Natural killer cell (primary cell): ENCODE data around the gene YJEFN3. TPM values are rescaled to one million over a fixed set of nuclear protein-coding genes. Genes with fewer than 3 reads are reported as not detected.

Experiments used
- ATAC-seq, 3 donors: fragments of 150-1000 bp in 2 of 3; fragments of 200-7000 bp in 1 of 3; cut with Tn5 transposase; 1 replicate in 1 of 3; 2 replicates in 2 of 3; pipeline ENCODE4 v1.10.0; 2021; ENCODE audit warnings: mild to moderate bottlenecking in 2 of 3, moderate library complexity in 2 of 3
- DNase-seq, 2 donors: peaks; one replicate each; pipeline versions ENCODE4 v3.0.0 to v3.0.0-alpha.2; 2013 to 2021; ENCODE audit warnings: mixed read lengths in 1 of 2
- H3K27ac ChIP-seq: one replicate; pipeline ENCODE4 v1.5.1; 2013; ENCODE audit warnings: mild to moderate bottlenecking, low read length
- H3K27me3 ChIP-seq: one replicate; pipeline ENCODE4 v1.6.1; 2013; ENCODE audit warnings: low read length; ENCODE audit not compliant: control insufficient read depth, insufficient read depth
- H3K36me3 ChIP-seq: one replicate; pipeline ENCODE4 v1.6.1; 2013; ENCODE audit warnings: low read length; ENCODE audit not compliant: control insufficient read depth, insufficient read depth
- H3K4me1 ChIP-seq: one replicate; pipeline ENCODE4 v1.6.1; 2013; ENCODE audit warnings: low read length; ENCODE audit not compliant: control insufficient read depth, insufficient read depth
- H3K4me3 ChIP-seq: one replicate; pipeline ENCODE4 v1.5.1; 2013; ENCODE audit warnings: low read length
- H3K9me3 ChIP-seq: one replicate; pipeline ENCODE4 v1.6.1; 2013; ENCODE audit warnings: low read length; ENCODE audit not compliant: control insufficient read depth, insufficient read depth
- H3K27ac Mint-ChIP-seq, 2 donors: one replicate each; pipeline ENCODE4 v1.8.0; 2022; ENCODE audit warnings: mild to moderate bottlenecking in 2 of 2, mixed read lengths in 2 of 2, moderate library complexity in 1 of 2
- H3K27me3 Mint-ChIP-seq, 2 donors: one replicate each; pipeline ENCODE4 v1.8.0; 2022; ENCODE audit warnings: low read depth in 2 of 2, mixed read lengths in 2 of 2
- H3K36me3 Mint-ChIP-seq: one replicate; pipeline ENCODE4 v1.8.0; 2022; ENCODE audit warnings: mixed read lengths
- H3K4me1 Mint-ChIP-seq, 2 donors: one replicate each; pipeline ENCODE4 v1.8.0; 2022; ENCODE audit warnings: mixed read lengths in 2 of 2
- H3K4me3 Mint-ChIP-seq: one replicate; pipeline ENCODE4 v1.8.0; 2022; ENCODE audit warnings: mild to moderate bottlenecking, moderate library complexity, mixed read lengths
- H3K9me3 Mint-ChIP-seq, 2 donors: one replicate each; pipeline ENCODE4 v1.8.0; 2022; ENCODE audit warnings: mixed read lengths in 2 of 2
- WGBS: methylation state at CpG from one replicate; pipeline ENCODE4 v1.1.7; 2013; ENCODE audit warnings: missing lambda C conversion rate; ENCODE audit not compliant: insufficient coverage; 5-methylcytosine and 5-hydroxymethylcytosine counted together
- intact Hi-C: fragments of 100-400 bp; cut with micrococcal nuclease; formaldehyde crosslinking; loops from one replicate; pipeline ENCODE4 v1.14.2; 2022
- total RNA-seq, 4 donors: library from RNA; stranded (reverse); fragments of 120-200 nt in 1 of 4; gene quantifications; one replicate each; pipeline versions ENCODE4 v1.2.3 to v1.2.4, GENCODE V29; 2013 to 2022
- TF ChIP-seq, protein P1 (sequence below): fragments of 200-600 bp; IDR thresholded peaks from one replicate; pipeline ENCODE4 v1.8.0; 2022; ENCODE audit warnings: antibody characterized with exemption

Gene YJEFN3
- total RNA-seq, 3 donors from 2014 or later (not counting 1 experiment from before 2014, with no cell fraction given): 4.0 to 6.0 (median 4.3) TPM

- Mint-ChIP-seq H3K4me1 (peaks cover 13 to 34% of the 10 kb centered on the region in 2 donors), H3K27me3 (peaks cover 0 to 14% of the 10 kb centered on the region in 2 donors), H3K4me3 (peak overlapping the region; percentile 60), H3K36me3 (no peaks in the 10 kb centered on the region), H3K27ac (no peak overlapping the region), H3K9me3 (no peaks in the 10 kb centered on the region)
- Histone ChIP-seq H3K4me3 (no peak overlapping the region), H3K9me3 (no peaks in the 10 kb centered on the region), H3K36me3 (no peaks in the 10 kb centered on the region), H3K27me3 (peaks cover 16% of the 10 kb centered on the region), H3K27ac (no peak overlapping the region), H3K4me1 (peaks cover 37% of the 10 kb centered on the region)
- DNase-seq: no peak
- ATAC-seq: no peak
- TF ChIP-seq, protein P1, sequence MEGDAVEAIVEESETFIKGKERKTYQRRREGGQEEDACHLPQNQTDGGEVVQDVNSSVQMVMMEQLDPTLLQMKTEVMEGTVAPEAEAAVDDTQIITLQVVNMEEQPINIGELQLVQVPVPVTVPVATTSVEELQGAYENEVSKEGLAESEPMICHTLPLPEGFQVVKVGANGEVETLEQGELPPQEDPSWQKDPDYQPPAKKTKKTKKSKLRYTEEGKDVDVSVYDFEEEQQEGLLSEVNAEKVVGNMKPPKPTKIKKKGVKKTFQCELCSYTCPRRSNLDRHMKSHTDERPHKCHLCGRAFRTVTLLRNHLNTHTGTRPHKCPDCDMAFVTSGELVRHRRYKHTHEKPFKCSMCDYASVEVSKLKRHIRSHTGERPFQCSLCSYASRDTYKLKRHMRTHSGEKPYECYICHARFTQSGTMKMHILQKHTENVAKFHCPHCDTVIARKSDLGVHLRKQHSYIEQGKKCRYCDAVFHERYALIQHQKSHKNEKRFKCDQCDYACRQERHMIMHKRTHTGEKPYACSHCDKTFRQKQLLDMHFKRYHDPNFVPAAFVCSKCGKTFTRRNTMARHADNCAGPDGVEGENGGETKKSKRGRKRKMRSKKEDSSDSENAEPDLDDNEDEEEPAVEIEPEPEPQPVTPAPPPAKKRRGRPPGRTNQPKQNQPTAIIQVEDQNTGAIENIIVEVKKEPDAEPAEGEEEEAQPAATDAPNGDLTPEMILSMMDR: no peak
- WGBS: 85% methylated on average over 16 of the region's 16 CpGs
- intact Hi-C loops: no loop called here
These were observed 12.9 kb downstream of the YJEFN3 start for GRCh38 chr19:19541616-19542015.

- H3K4me3 Mint-ChIP-seq: no peak overlapping the region
- no peaks in the 10 kb centered on the region for H3K9me3 Mint-ChIP-seq
- Histone ChIP-seq H3K4me1 (peaks cover 35% of the 10 kb centered on the region), H3K9me3 (no peaks in the 10 kb centered on the region), H3K4me3 (no peak overlapping the region), H3K27me3 (peaks cover 16% of the 10 kb centered on the region), H3K36me3 (no peaks in the 10 kb centered on the region), H3K27ac (no peak overlapping the region)
- no peaks in the 10 kb centered on the region for H3K36me3 Mint-ChIP-seq
- 69% methylated on average over 12 of the region's 12 CpGs for WGBS
- TF ChIP-seq, protein P1: no peak
- no peak for ATAC-seq
- DNase-seq: no peak
- H3K27ac Mint-ChIP-seq: no peak overlapping the region
- peaks cover 0 to 14% of the 10 kb centered on the region in 2 donors for H3K27me3 Mint-ChIP-seq
- intact Hi-C loops: no loop called here
- peaks cover 12 to 28% of the 10 kb centered on the region in 2 donors for H3K4me1 Mint-ChIP-seq
These were observed 13.8 kb downstream of the YJEFN3 start for GRCh38 chr19:19542507-19542906.

DNA sequence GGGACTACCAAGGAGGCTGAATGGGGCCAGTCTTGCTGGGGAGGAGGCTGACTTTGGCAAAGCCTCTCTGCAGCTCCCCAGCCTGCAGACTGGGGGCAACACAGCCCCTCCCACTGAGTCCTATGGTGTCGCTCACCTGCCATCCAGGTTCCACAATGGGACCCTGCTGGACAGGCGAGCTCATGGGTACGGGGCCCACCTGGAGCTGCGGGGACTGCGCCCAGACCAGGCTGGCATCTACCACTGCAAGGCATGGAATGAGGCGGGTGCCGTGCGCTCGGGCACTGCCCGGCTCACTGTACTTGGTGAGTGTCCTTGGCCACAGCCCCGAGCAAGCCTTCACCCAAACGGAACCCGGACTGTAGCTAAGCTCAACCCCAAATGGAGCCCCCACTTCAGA, 14.4 kb downstream of the YJEFN3 start:
- H3K27me3 Mint-ChIP-seq: peaks cover 0 to 12% of the 10 kb centered on the region in 2 donors
- H3K9me3 Mint-ChIP-seq: no peaks in the 10 kb centered on the region
- H3K4me1 Mint-ChIP-seq: peaks cover 9 to 25% of the 10 kb centered on the region in 2 donors
- H3K27ac Mint-ChIP-seq: no peak overlapping the region
- no peak overlapping the region for H3K4me3 ChIP-seq
- H3K4me3 Mint-ChIP-seq: no peak overlapping the region
- H3K9me3 ChIP-seq: no peaks in the 10 kb centered on the region
- TF ChIP-seq, protein P1: no peak
- ATAC-seq (no peak), DNase-seq (no peak)
- H3K27ac ChIP-seq: no peak overlapping the region
- peaks cover 16% of the 10 kb centered on the region for H3K27me3 ChIP-seq
- intact Hi-C loops: no loop called here
- peaks cover 29% of the 10 kb centered on the region for H3K4me1 ChIP-seq
- 97% methylated on average over 13 of the region's 13 CpGs for WGBS
- no peaks in the 10 kb centered on the region for H3K36me3 ChIP-seq
- H3K36me3 Mint-ChIP-seq: no peaks in the 10 kb centered on the region

- H3K27me3 ChIP-seq: peaks cover 13% of the 10 kb centered on the region
- no peaks in the 10 kb centered on the region for H3K36me3 ChIP-seq
- H3K4me3 ChIP-seq: no peak overlapping the region
- no peaks in the 10 kb centered on the region for H3K9me3 Mint-ChIP-seq
- peaks cover 5 to 22% of the 10 kb centered on the region in 2 donors for H3K4me1 Mint-ChIP-seq
- H3K27ac ChIP-seq: no peak overlapping the region
- no peak overlapping the region for H3K4me3 Mint-ChIP-seq
- no peaks in the 10 kb centered on the region for H3K36me3 Mint-ChIP-seq
- intact Hi-C loops: no loop called here
- TF ChIP-seq, protein P1: no peak
- H3K4me1 ChIP-seq: peaks cover 24% of the 10 kb centered on the region
- no peak overlapping the region for H3K27ac Mint-ChIP-seq
- no peak for ATAC-seq
- peaks cover 0 to 10% of the 10 kb centered on the region in 2 donors for H3K27me3 Mint-ChIP-seq
- DNase-seq: no peak
- no peaks in the 10 kb centered on the region for H3K9me3 ChIP-seq
- 92% methylated on average over 19 of the region's 19 CpGs for WGBS
These were observed 14.9 kb downstream of the YJEFN3 start for GRCh38 chr19:19543640-19544039.
